HG03575 (cell line): ENCODE measurements around the gene MAPKAPK3.

Experiments
- ATAC-seq: cut with Tn5 transposase; IDR thresholded peaks from one replicate; pipeline ENCODE4 v1.9.1; 2021; ENCODE audit not compliant: unreplicated experiment, insufficient number of reproducible peaks, low FRiP score; ENCODE audit errors: extremely low read depth

The MAPKAPK3 gene

GRCh38 chr3:50604628-50605588 is 12.0 kb upstream of the MAPKAPK3 start:
- ATAC-seq = no peak

DNA sequence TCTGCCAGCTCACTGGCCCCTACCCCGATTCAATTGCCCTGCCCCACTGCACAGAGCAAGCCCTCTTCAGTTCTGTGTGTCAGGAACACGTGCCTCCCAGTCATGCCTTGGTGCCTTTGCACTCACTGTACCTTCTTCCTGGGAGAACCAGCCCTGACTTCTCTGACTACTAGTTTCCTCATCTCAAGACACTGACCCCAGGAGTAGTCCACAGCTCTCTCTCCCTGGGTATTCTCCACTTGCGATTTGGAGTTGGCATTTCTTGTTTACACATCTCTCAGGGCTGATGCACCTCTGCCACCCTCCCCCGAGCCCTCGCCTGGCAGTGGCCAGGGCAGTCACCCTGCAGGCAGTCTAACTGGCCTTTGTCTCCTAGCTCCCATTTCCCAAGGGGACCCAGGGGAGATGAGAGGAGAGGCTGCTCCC is 11.0 kb upstream of the MAPKAPK3 start:
- ATAC-seq = no peak

DNA sequence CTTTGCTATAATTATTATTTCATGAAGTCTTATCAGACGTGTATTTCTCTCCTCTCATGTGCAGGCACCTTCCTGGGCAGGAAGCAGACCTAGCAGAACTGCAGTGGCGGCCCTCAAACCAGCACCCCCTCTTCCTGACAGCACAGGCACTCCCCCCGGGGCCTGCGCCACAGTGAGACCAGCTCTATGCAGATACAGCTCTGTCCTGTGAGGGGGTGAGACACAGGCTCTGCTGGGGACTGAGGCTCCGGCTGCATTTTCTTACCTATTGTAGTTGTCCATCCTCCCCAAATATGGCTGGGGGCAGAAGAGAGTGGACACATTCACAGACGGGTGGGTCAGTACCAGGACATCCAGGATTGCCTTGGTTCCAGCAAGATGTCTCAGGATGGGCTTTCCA is 10.4 kb upstream of the MAPKAPK3 start:
- no peak for ATAC-seq

- ATAC-seq = no peak
Measured at GRCh38 chr3:50607271-50608091, 9.5 kb upstream of the MAPKAPK3 start.

DNA sequence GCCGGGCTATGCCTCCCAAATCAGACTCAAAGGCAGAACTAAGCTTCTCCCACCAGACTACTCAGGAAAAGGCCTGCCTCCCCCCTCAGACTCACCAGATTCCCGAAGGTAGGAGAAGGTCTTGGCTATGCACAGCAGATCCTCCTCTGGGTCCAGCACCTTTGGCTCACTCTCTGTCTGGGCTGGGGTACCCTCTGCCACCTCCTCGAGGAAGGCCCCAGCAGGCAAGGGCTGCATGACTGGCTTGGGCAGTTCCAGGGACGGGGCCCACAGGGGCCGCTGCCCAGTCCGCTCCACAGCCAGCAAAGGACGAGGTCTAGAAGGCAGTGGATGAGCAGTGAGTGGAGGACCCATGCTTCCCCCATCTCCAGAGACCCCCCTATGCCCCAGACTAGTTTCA is 8.7 kb upstream of the MAPKAPK3 start:
- ATAC-seq = no peak

GRCh38 chr3:50609071-50609762 is 7.7 kb upstream of the MAPKAPK3 start:
- no peak for ATAC-seq

DNA sequence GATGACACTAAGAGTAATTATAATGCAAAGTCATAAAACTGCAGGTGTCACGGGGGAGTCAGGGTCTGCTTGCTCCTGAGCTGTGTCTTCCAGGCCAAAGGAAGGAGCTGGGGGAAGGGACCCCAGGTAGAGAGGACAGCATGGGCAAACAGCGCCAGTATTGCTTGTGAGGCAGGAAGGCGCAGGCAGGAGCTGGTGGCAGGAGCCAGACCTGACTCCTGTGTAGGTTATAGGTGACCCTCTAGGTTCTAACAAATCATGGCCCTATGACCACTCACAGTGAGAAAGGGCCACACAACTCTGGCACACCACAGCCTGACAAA is 7.2 kb upstream of the MAPKAPK3 start:
- no peak for ATAC-seq

DNA sequence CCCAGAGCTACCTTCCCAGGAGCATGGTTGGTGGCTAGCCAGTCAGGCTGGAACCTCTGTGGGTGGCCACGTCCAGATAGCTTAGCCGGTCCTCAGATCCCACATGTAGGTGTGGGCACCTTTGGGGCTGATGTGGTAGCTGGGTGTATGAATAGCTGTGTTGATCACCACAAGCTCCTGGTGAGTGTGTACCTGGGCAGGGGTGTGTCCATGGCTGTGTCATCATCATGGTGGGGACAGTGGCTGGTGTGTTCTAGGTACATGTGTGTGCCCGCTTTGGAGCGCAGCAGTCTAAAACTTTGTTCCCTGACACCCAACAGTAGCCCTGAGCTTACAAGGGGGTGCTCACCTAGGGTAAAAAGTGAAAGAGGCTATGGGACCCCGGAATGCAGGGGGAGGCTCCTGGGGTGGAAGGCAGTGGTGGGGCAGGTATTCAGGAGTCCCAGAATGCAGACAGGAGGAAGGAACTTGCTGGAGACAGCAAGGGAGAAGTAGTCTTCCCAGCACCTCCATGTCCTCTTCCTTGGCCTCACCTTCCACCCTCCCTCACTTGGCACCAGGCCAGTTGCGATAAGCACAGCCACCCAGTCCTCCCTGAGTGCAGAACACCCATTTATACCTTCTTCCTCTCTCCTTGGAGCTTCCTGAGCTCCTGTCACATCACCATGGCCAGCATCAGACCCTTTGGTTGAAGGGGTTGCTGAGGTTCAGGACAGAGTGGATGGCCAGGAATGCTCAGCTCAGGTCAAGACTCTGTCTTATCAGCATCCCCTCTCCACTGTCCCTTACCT is 6.6 kb upstream of the MAPKAPK3 start:
- ATAC-seq = no peak

GRCh38 chr3:50610992-50611463 is 5.9 kb upstream of the MAPKAPK3 start:
- no peak for ATAC-seq

- ATAC-seq = no peak
Measured at GRCh38 chr3:50611464-50612233, 5.3 kb upstream of the MAPKAPK3 start, which contains the start of gene CISH. Gene CISH (minus strand): TSS chr3:50611774. CDS start chr3:50611650, 124 bp downstream.

GRCh38 chr3:50612234-50612882 is 4.6 kb upstream of the MAPKAPK3 start:
- no peak for ATAC-seq

DNA sequence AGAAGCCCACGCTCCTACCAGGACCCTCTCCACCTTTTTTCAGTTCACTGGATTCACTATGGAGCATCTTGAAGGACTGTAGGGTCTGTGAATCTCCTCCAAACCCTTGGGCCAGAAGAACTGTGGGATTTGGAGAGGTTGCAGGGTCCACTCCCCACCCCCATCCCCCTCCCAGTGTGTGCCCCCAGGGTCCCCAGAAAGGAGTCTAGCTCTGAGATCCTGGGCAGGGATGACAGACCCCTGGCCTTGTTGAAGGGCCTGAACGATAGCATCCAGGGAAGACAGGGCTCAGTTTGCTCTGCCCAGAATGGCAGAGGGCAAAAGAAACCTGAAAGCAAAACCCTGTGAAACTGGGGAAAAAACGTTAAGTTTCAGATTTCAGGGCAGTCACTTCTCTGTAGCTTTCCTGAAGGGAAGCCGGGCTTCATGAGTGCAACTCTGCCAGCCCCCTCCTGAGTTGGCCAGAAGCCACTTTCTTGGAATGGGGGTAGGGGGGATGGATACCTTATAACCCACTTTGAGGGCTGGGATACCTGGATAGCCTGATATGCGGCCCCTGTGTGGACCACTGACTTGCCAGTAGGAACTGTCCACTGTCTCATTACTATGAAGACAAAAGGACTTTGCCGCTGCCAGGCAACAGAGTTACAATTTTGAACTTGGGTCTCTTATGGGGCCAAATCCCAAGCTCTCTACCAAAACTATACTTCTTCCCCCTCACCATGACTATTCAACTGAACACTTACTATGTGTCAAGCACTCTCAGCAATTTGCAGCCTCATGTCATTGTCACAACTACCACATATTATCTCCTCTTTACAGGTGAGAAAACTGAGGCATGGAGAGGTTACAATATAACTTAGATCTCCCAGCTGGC is 3.7 kb upstream of the MAPKAPK3 start:
- ATAC-seq = no peak

GRCh38 chr3:50615190-50615589 is 1.8 kb upstream of the MAPKAPK3 start:
- no peak for ATAC-seq

GRCh38 chr3:50616003-50616769 is 765 bp upstream of the MAPKAPK3 start:
- ATAC-seq = no peak

DNA sequence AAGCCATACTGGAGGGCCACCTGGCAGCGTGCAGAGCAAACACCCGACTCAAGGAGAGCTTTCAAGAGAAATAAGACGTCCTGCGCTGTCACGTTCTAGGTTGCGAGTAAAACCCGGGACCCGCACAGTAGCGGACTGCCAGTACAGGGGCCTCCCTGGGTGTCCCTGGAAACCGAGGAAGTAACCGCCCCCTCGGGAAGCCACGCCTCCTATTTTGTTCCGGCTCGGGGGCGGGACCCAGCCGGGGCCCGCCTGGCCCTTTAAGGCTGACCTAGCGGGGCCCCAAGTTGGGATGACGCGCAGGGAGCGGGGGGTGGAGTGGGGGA is 218 bp upstream of the MAPKAPK3 start:
- ATAC-seq = no peak

- ATAC-seq = no peak
Measured at GRCh38 chr3:50617911-50618481, 1.0 kb downstream of the MAPKAPK3 start.
